ENCODE results near the gene HHAT. TPM values are rescaled to one million over a fixed set of nuclear protein-coding genes. Genes with fewer than 3 reads are reported as not detected.

The HHAT gene
- total and polyA plus RNA-seq, 2 of the 4 experiments (the other 2 are of a cell fraction) = 1.7 to 2.5 TPM

- dilution Hi-C loops (cut with HindIII; ENCODE audit: low sequenced_read_pairs, unreplicated experiment) (no loop called here), intact Hi-C loops (cut with micrococcal nuclease) (no loop called here), in situ Hi-C loops (cut with MboI; ENCODE audit: low sequenced_read_pairs) (no loop called here)
- Histone ChIP-seq H2AK5ac (ENCODE audit: low read depth, low read length) (no peak overlapping the region), H4K8ac (ENCODE audit: low read depth in 2 of 2, low read length in 2 of 2) (no peak overlapping the region), H3K9ac (ENCODE audit: low read depth, low read length) (no peak overlapping the region), H4K5ac (ENCODE audit: low read depth, low read length) (no peak overlapping the region), H3K36me3 (ENCODE audit: control insufficient read depth, insufficient read depth, low read length) (no peaks in the 10 kb centered on the region), H3K14ac (replicated peaks; ENCODE audit: low read depth, low read length) (no peak overlapping the region), H3K27ac (ENCODE audit: insufficient read depth, low read length) (no peak overlapping the region), H3K56ac (ENCODE audit: extremely low read depth, insufficient read depth, low read length) (no peak overlapping the region), H2AFZ (replicated peaks; ENCODE audit: low read length, poor library complexity) (no peak overlapping the region), H3K4ac (ENCODE audit: low read depth, low read length) (no peak overlapping the region), H2BK5ac (ENCODE audit: low read depth, low read length, poor library complexity, severe bottlenecking) (no peak overlapping the region), H2BK15ac (ENCODE audit: low read depth, low read length) (no peak overlapping the region), H4K91ac (ENCODE audit: insufficient read depth, low read depth, low read length) (no peak overlapping the region), H2AK9ac (replicated peaks; ENCODE audit: low read depth, low read length, poor library complexity) (no peak overlapping the region), H3K23ac (ENCODE audit: low read depth, low read length) (no peak overlapping the region), H3K79me1 (ENCODE audit: low read depth in 1 of 2, low read length in 2 of 2) (no peaks in the 10 kb centered on the region), H3K4me2 (ENCODE audit: low read depth, low read length) (no peak overlapping the region), H2BK20ac (ENCODE audit: low read depth, low read length) (no peak overlapping the region), H2BK120ac (ENCODE audit: low read depth, low read length) (no peak overlapping the region), H3K4me3 (ENCODE audit: insufficient read depth, low read depth, low read length) (no peak overlapping the region), H3K9me3 (ENCODE audit: control insufficient read depth, insufficient read depth, low read length) (no peaks in the 10 kb centered on the region), H4K20me1 (ENCODE audit: insufficient read depth, low read length) (no peaks in the 10 kb centered on the region), H3K4me1 (ENCODE audit: control insufficient read depth, insufficient read depth, low read length) (no peaks in the 10 kb centered on the region), H3K27me3 (ENCODE audit: control insufficient read depth, insufficient read depth, low read length) (no peaks in the 10 kb centered on the region), H3K18ac (ENCODE audit: low read depth, low read length) (no peak overlapping the region), H3K9me1 (ENCODE audit: insufficient read depth, low read length) (no peaks in the 10 kb centered on the region)
- 90% methylated on average over 4 of the region's 6 CpGs; no CpG with 5 or more reads in 1 of the 2 experiments for WGBS, 2 experiments (ENCODE audit: extremely low coverage in 2 of 2, insufficient read length in 1 of 2)
- DNase-seq (no peak), ATAC-seq (ENCODE audit: low read depth) (no peak)
- ChIA-PET POLR2A (ENCODE audit: unreplicated experiment) (no interaction called here), CTCF (no interaction called here)
- BruUV-seq (replicated peaks) = no TSS peak
- TF ChIP-seq RFX5 (IDR thresholded peaks at IDR 0.05; ENCODE audit: low read depth, low read length) (no peak), CHD1 (IDR thresholded peaks at IDR 0.05; ENCODE audit: low read depth, low read length) (no peak), MAFK (IDR thresholded peaks at IDR 0.05; ENCODE audit: low read depth, low read length) (no peak), SMC3 (IDR thresholded peaks at IDR 0.05; ENCODE audit: low read depth, low read length) (no peak), MAZ (IDR thresholded peaks at IDR 0.05; ENCODE audit: borderline replicate concordance, low read depth, low read length) (no peak), BHLHE40 (IDR thresholded peaks at IDR 0.05; ENCODE audit: low read depth, low read length) (no peak), FOS (IDR thresholded peaks at IDR 0.05; ENCODE audit: low read depth, low read length) (no peak), RCOR1 (IDR thresholded peaks at IDR 0.05; ENCODE audit: insufficient replicate concordance, low read length) (no peak), MXI1 (IDR thresholded peaks at IDR 0.05; ENCODE audit: borderline replicate concordance, low read depth, low read length) (no peak), POLR2A (IDR thresholded peaks at IDR 0.05; ENCODE audit: low read depth, low read length) (no peak), USF2 (IDR thresholded peaks at IDR 0.05; ENCODE audit: low read depth, low read length) (no peak)
Observed at GRCh38 chr1:210633636-210634035, 304.9 kb downstream of the HHAT start.
